Measurements from ENCODE around the gene MED31. TPM values are rescaled to one million over a fixed set of nuclear protein-coding genes. Genes with fewer than 3 reads are reported as not detected.

Gene MED31
- polyA plus RNA-seq, 2 of the 4 experiments (the other 2 are of a cell fraction), result 32.2 to 49.0 TPM

- FAIRE-seq (no peak), ATAC-seq (no peak), DNase-seq (ENCODE audit: low read depth in 1 of 2, low spot score in 1 of 2) (no peak)
- no peak overlapping the region for H3K4me3 ChIP-seq
- ChIA-PET CTCF (interaction anchor here (0.6 to 4.4 kb wide), 8 partner anchors 9 to 341 kb away, joined by 3 to 35 read pairs (median 4); partner anchors contain the start of gene SLC13A5), POLR2A (no interaction called here)
- H3K9me3 ChIP-seq, result no peaks in the 10 kb centered on the region
- H3K4me2 ChIP-seq, result no peak overlapping the region
- no peak overlapping the region for H3K27ac ChIP-seq
- WGBS (ENCODE audit: missing lambda C conversion rate), result 25% methylated on average over 7 of the region's 7 CpGs
- no peak for TF ChIP-seq SMC3 (IDR thresholded peaks at IDR 0.05)
- TF ChIP-seq, protein P1, sequence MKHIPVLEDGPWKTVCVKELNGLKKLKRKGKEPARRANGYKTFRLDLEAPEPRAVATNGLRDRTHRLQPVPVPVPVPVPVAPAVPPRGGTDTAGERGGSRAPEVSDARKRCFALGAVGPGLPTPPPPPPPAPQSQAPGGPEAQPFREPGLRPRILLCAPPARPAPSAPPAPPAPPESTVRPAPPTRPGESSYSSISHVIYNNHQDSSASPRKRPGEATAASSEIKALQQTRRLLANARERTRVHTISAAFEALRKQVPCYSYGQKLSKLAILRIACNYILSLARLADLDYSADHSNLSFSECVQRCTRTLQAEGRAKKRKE (CRISPR knock-in tag; IDR thresholded peaks at IDR 0.05; ENCODE audit: low read depth), result no peak
- TF ChIP-seq JUN (IDR thresholded peaks at IDR 0.05), result no peak
- TF ChIP-seq NFE2L2 (conservative IDR thresholded peaks at IDR 0.05; ENCODE audit: low read length), result no peak
- no peak for TF ChIP-seq MAFK (IDR thresholded peaks at IDR 0.05; ENCODE audit: partially characterized antibody)
- no peak for TF ChIP-seq KDM1A (IDR thresholded peaks at IDR 0.05; ENCODE audit: low read depth)
- TF ChIP-seq RAD21 (conservative IDR thresholded peaks at IDR 0.05 in 1 of 2, IDR thresholded peaks at IDR 0.05 in 1 of 2), result no peak
- no peak for TF ChIP-seq HOXA7 (CRISPR knock-in tag; IDR thresholded peaks at IDR 0.05)
- no peak for TF ChIP-seq EHMT2 (IDR thresholded peaks at IDR 0.05; ENCODE audit: low read depth)
- no peak for TF ChIP-seq KDM5A (IDR thresholded peaks at IDR 0.05)
- H3K4me1 ChIP-seq, result peaks cover under 1% of the 10 kb centered on the region; the same call in 2 of the 3 replicates
Observed at GRCh38 chr17:6684460-6684783, 33.0 kb upstream of the MED31 start.

DNA sequence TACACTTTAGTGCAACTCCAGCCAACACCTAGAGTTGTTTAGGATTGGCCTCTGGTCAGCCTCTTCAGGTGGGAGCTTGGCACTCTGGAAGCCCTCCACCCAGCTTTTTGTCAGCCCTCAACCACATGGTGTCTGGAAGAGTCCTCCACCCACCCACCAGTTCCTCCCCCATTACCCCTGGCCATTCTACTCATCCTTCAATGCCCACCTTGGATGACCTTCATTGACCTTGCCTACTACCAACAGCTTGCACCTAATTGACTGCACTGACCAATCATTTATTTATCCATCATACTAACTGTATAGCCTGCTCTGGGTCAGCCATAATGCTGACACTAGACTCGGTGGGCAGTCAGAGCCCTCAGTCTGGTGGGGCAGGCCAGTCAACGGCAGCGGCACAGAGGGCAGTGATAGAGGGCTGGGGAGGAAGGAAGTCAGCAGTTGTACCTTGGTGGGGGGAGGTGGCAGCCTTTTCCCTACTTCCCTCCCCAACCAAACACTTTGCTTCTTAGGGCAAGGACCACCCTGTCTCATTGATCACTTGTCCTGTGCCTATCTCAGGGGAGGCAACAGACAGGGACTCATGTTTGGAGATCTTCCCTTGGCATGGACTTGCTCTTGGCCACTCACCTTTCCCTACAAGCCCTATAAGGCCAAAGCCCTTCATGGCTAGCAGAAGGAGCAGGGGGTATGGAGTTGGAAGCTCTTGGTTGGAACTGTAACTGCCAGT is 32.5 kb upstream of the MED31 start:
- CTCF ChIA-PET, result interaction anchor here (1.0 to 4.4 kb wide), 10 partner anchors 10 to 337 kb away, joined by 3 to 35 read pairs (median 4); partner anchors contain the start of gene SLC13A5
- no peak for DNase-seq (ENCODE audit: low read depth in 1 of 2, low spot score in 1 of 2)
- Histone ChIP-seq H3K4me2 (no peak overlapping the region), H3K4me1 (peaks cover 6% of the 10 kb centered on the region; the same call in 2 of the 3 replicates), H3K9me3 (no peaks in the 10 kb centered on the region), H3K27ac (no peak overlapping the region), H3K4me3 (no peak overlapping the region)
- POLR2A ChIA-PET, result interaction anchor here (0.6 to 1.0 kb wide), 2 partner anchors 11 to 406 kb away, joined by 3 read pairs; no protein-coding TSS in a partner anchor
- WGBS (ENCODE audit: missing lambda C conversion rate), result 61% methylated on average over 3 of the region's 3 CpGs
- no peak for ATAC-seq
- no peak for TF ChIP-seq ELK1 (IDR thresholded peaks at IDR 0.05; ENCODE audit: low read depth, low read length)
- TF ChIP-seq NR3C1 (IDR thresholded peaks at IDR 0.05), result no peak
- no peak for TF ChIP-seq BHLHE40 (IDR thresholded peaks at IDR 0.05; ENCODE audit: low read depth, low read length)
- TF ChIP-seq REST (IDR thresholded peaks at IDR 0.05), result no peak
- TF ChIP-seq EP300 (IDR thresholded peaks at IDR 0.05), result no peak
- TF ChIP-seq EHMT2 (IDR thresholded peaks at IDR 0.05; ENCODE audit: low read depth), result no peak
- TF ChIP-seq POLR2A (IDR thresholded peaks at IDR 0.05; ENCODE audit: low read length), result no peak
- TF ChIP-seq RNF2 (IDR thresholded peaks at IDR 0.05; ENCODE audit: borderline replicate concordance, low read depth), result no peak
- TF ChIP-seq HOXB13 (CRISPR knock-in tag; IDR thresholded peaks at IDR 0.05; ENCODE audit: low read depth), result no peak
- no peak for TF ChIP-seq JUNB (IDR thresholded peaks at IDR 0.05)
- TF ChIP-seq MYC (IDR thresholded peaks at IDR 0.05; ENCODE audit: borderline replicate concordance, low read length), result no peak
- no peak for TF ChIP-seq POLR2AphosphoS2 (conservative IDR thresholded peaks at IDR 0.05; ENCODE audit: low read length)
- no peak for TF ChIP-seq HDAC2 (IDR thresholded peaks at IDR 0.05)
- FAIRE-seq, result no peak
